H9 (cell line): ENCODE results near the gene SLC45A1. TPM values are rescaled to one million over a fixed set of nuclear protein-coding genes. Genes with fewer than 3 reads are reported as not detected.

Experiments used
- DNase-seq: peaks from one replicate; pipeline ENCODE4 v3.0.0-alpha.2; 2017
- H2AFZ ChIP-seq: one replicate; pipeline ENCODE4 v1.6.1; 2013; ENCODE audit warnings: mild to moderate bottlenecking, low read length, control low read depth, moderate library complexity
- H2AK5ac ChIP-seq: 2 replicates; pipeline ENCODE4 v1.6.1; 2013; ENCODE audit warnings: low read length, control low read depth, mixed read lengths; ENCODE audit not compliant: insufficient read length
- H2BK120ac ChIP-seq: one replicate; pipeline ENCODE4 v1.6.1; 2013; ENCODE audit warnings: low read depth, mild to moderate bottlenecking, low read length, control low read depth, inconsistent platforms; ENCODE audit not compliant: poor library complexity, severe bottlenecking
- H2BK12ac ChIP-seq: 2 replicates; pipeline ENCODE4 v1.6.1; 2013; ENCODE audit warnings: low read length, control low read depth, mixed read lengths, low read depth; ENCODE audit not compliant: insufficient read length
- H2BK15ac ChIP-seq: 2 replicates; pipeline ENCODE4 v1.6.1; 2013; ENCODE audit warnings: low read depth, low read length, control low read depth
- H2BK20ac ChIP-seq: one replicate; pipeline ENCODE4 v1.6.1; 2013; ENCODE audit warnings: low read depth, mild to moderate bottlenecking, low read length, control low read depth, inconsistent platforms; ENCODE audit not compliant: poor library complexity, severe bottlenecking
- H2BK5ac ChIP-seq: 2 replicates; pipeline ENCODE4 v1.6.1; 2013; ENCODE audit warnings: low read length, control low read depth, mixed read lengths; ENCODE audit not compliant: insufficient read length
- H3K14ac ChIP-seq: 2 replicates; pipeline ENCODE4 v1.6.1; 2013; ENCODE audit warnings: low read length, control low read depth; ENCODE audit not compliant: insufficient read depth
- H3K18ac ChIP-seq: 2 replicates; pipeline ENCODE4 v1.6.1; 2013; ENCODE audit warnings: low read depth, mild to moderate bottlenecking, mixed read lengths, low read length, control low read depth; ENCODE audit not compliant: insufficient read length
- H3K23ac ChIP-seq: 2 replicates; pipeline ENCODE4 v1.6.1; 2013; ENCODE audit warnings: low read length, control low read depth, mixed read lengths, low read depth; ENCODE audit not compliant: insufficient read length
- H3K23me2 ChIP-seq: 2 replicates; pipeline ENCODE4 v1.6.1; 2013; ENCODE audit warnings: low read depth, mild to moderate bottlenecking, mixed read lengths, low read length, control low read depth; ENCODE audit not compliant: insufficient read length, poor library complexity, severe bottlenecking
- H3K27ac ChIP-seq: 2 replicates; pipeline ENCODE4 v1.5.1; 2013; ENCODE audit warnings: low read length, control low read depth, mixed read lengths, low read depth; ENCODE audit not compliant: insufficient read length
- H3K27me3 ChIP-seq: 2 replicates; pipeline ENCODE4 v1.6.1; 2013; ENCODE audit warnings: low read length, control low read depth, inconsistent platforms; ENCODE audit not compliant: insufficient read depth
- H3K4ac ChIP-seq: 2 replicates; pipeline ENCODE4 v1.6.1; 2013; ENCODE audit warnings: low read depth, mild to moderate bottlenecking, control low read depth, inconsistent platforms, low read length, moderate library complexity
- H3K4me1 ChIP-seq: 2 replicates; pipeline ENCODE4 v1.6.1; 2013; ENCODE audit warnings: low read length, control low read depth, inconsistent platforms; ENCODE audit not compliant: insufficient read depth
- H3K4me2 ChIP-seq: 2 replicates; pipeline ENCODE4 v1.6.1; 2013; ENCODE audit warnings: low read length, control low read depth, mixed read lengths; ENCODE audit not compliant: insufficient read length, insufficient read depth
- H3K56ac ChIP-seq: 2 replicates; pipeline ENCODE4 v1.6.1; 2013; ENCODE audit warnings: low read depth, mild to moderate bottlenecking, mixed read lengths, low read length, control low read depth; ENCODE audit not compliant: insufficient read length
- H3K79me1 ChIP-seq: 2 replicates; pipeline ENCODE4 v1.6.1; 2013; ENCODE audit warnings: low read depth, mild to moderate bottlenecking, moderate library complexity, low read length, control low read depth, inconsistent platforms; ENCODE audit not compliant: insufficient read depth, poor library complexity, severe bottlenecking
- H3K79me2 ChIP-seq: 2 replicates; pipeline ENCODE4 v1.6.1; 2013; ENCODE audit warnings: low read length, control low read depth, inconsistent platforms; ENCODE audit not compliant: insufficient read depth
- H3K9ac ChIP-seq: 2 replicates; pipeline ENCODE4 v1.6.1; 2013; ENCODE audit warnings: low read length, control low read depth, mixed read lengths; ENCODE audit not compliant: insufficient read length; ENCODE audit errors: extremely low read depth
- H3K9me3 ChIP-seq: one replicate; pipeline ENCODE4 v1.6.1; 2013; ENCODE audit warnings: low read depth, low read length, inconsistent platforms; ENCODE audit not compliant: control insufficient read depth
- H3T11ph ChIP-seq: one replicate; pipeline ENCODE4 v1.6.1; 2013; ENCODE audit warnings: mild to moderate bottlenecking, low read length, control low read depth, inconsistent platforms
- H4K20me1 ChIP-seq: one replicate; pipeline ENCODE4 v1.6.1; 2013; ENCODE audit not compliant: control insufficient read depth, insufficient read length, insufficient read depth
- H4K5ac ChIP-seq: 2 replicates; pipeline ENCODE4 v1.6.1; 2013; ENCODE audit warnings: low read depth, mild to moderate bottlenecking, mixed read lengths, low read length, control low read depth; ENCODE audit not compliant: insufficient read length
- H4K8ac ChIP-seq: replicated peaks from 2 replicates; pipeline ENCODE4 v1.6.1; 2013; ENCODE audit warnings: low read length, control low read depth, mixed read lengths, low read depth; ENCODE audit not compliant: insufficient read length
- H4K91ac ChIP-seq: 2 replicates; pipeline ENCODE4 v1.6.1; 2013; ENCODE audit warnings: low read depth, mild to moderate bottlenecking, moderate library complexity, mixed read lengths, low read length, control low read depth; ENCODE audit not compliant: insufficient read length
- H3K27ac Mint-ChIP-seq, 3 experiments: 2 replicates in 2 of 3; 3 replicates in 1 of 3; pipeline ENCODE4 v1.8.0; 2020 to 2021; ENCODE audit warnings: mixed read lengths in 3 of 3, mild to moderate bottlenecking in 1 of 3, moderate library complexity in 1 of 3
- H3K27me3 Mint-ChIP-seq: 2 replicates; pipeline ENCODE4 v1.8.0; 2021; ENCODE audit warnings: low read depth, mild to moderate bottlenecking, moderate library complexity, mixed read lengths
- H3K36me3 Mint-ChIP-seq, 3 experiments: 2 replicates in 2 of 3; 3 replicates in 1 of 3; pipeline ENCODE4 v1.8.0; 2020 to 2021; ENCODE audit warnings: low read depth in 3 of 3, mixed read lengths in 3 of 3; ENCODE audit not compliant: insufficient read depth in 1 of 3
- H3K4me1 Mint-ChIP-seq, 2 experiments: 2 replicates each; pipeline ENCODE4 v1.8.0; 2020; ENCODE audit warnings: mixed read lengths in 2 of 2
- H3K4me3 Mint-ChIP-seq, 2 experiments: 2 replicates in 1 of 2; 3 replicates in 1 of 2; pipeline ENCODE4 v1.8.0; 2020 to 2021; ENCODE audit warnings: mild to moderate bottlenecking in 2 of 2, mixed read lengths in 2 of 2, moderate library complexity in 1 of 2
- H3K9me3 Mint-ChIP-seq, 2 experiments: 2 replicates in 1 of 2; 3 replicates in 1 of 2; pipeline ENCODE4 v1.8.0; 2020; ENCODE audit warnings: mild to moderate bottlenecking in 2 of 2, mixed read lengths in 2 of 2, moderate library complexity in 1 of 2
- whole genome bisulfite sequencing: extraction: QIAGEN DNeasy Blood & Tissue Kit; methylation state at CpG from one replicate; pipeline ENCODE4 v1.1.7; 2013; ENCODE audit warnings: missing lambda C conversion rate, low lambda C conversion rate, mixed read lengths; ENCODE audit not compliant: insufficient read length; ENCODE audit errors: extremely low coverage; 5-methylcytosine and 5-hydroxymethylcytosine counted together
- total RNA-seq: library from RNA; stranded (reverse); gene quantifications from 2 replicates; pipeline ENCODE4 v1.2.1, GENCODE V29; 2021
- TF ChIP-seq, protein P1 (sequence below): fragments of 200-600 bp; sonication (generic); conservative IDR thresholded peaks from 3 replicates; pipeline ENCODE4 v1.8.0; 2021; ENCODE audit warnings: antibody characterized with exemption, mild to moderate bottlenecking

Gene SLC45A1
- total RNA-seq, 1 experiment from 2014 or later = 0.63 TPM

- Histone ChIP-seq H2AK5ac (no peak overlapping the region), H2AFZ (no peak overlapping the region)
- no CpG with 5 or more reads among the region's 24 CpGs for WGBS
These were observed 33.2 kb downstream of the SLC45A1 start for GRCh38 chr1:8350914-8351684.

More at GRCh38 chr1:8350914-8351684, 33.2 kb downstream of the SLC45A1 start:
- Mint-ChIP-seq H3K36me3 (peaks cover 16 to 35% (median 33%) of the 10 kb centered on the region in 3 experiments; a peak in 6 of 7 replicates), H3K27me3 (peaks cover 2% of the 10 kb centered on the region; the same call in 1 of the 2 replicates), H3K9me3 (no peaks in the 10 kb centered on the region), H3K4me3 (no peak overlapping the region), H3K4me1 (peaks cover 25 to 31% of the 10 kb centered on the region in 2 experiments), H3K27ac (peak overlapping the region in 1 of 3 experiments; percentile 44; a peak in 1 of 7 replicates)
- no peaks in the 10 kb centered on the region; the same call in 1 of the 2 replicates for H3K4me1 ChIP-seq
- no peak overlapping the region for H3K4me2 ChIP-seq
- no peak overlapping the region for H4K8ac ChIP-seq
- H3K18ac ChIP-seq = no peak overlapping the region
- no peaks in the 10 kb centered on the region for H3K27me3 ChIP-seq
- H3K56ac ChIP-seq = no peak overlapping the region
- no peak overlapping the region for H2BK20ac ChIP-seq
- H2BK12ac ChIP-seq = no peak overlapping the region
- H3K9ac ChIP-seq = no peak overlapping the region
- no peak overlapping the region for H3K23ac ChIP-seq
- H2BK15ac ChIP-seq = no peak overlapping the region
- H4K91ac ChIP-seq = no peak overlapping the region
- no peak overlapping the region for H4K5ac ChIP-seq
- H3K79me1 ChIP-seq = no peaks in the 10 kb centered on the region
- no peak overlapping the region for H3K27ac ChIP-seq
- no peak overlapping the region for H2BK5ac ChIP-seq
- H3K23me2 ChIP-seq = no peaks in the 10 kb centered on the region
- no peak overlapping the region for H3K4ac ChIP-seq
- no peak for DNase-seq
- no peak overlapping the region for H3K14ac ChIP-seq
- TF ChIP-seq, protein P1, sequence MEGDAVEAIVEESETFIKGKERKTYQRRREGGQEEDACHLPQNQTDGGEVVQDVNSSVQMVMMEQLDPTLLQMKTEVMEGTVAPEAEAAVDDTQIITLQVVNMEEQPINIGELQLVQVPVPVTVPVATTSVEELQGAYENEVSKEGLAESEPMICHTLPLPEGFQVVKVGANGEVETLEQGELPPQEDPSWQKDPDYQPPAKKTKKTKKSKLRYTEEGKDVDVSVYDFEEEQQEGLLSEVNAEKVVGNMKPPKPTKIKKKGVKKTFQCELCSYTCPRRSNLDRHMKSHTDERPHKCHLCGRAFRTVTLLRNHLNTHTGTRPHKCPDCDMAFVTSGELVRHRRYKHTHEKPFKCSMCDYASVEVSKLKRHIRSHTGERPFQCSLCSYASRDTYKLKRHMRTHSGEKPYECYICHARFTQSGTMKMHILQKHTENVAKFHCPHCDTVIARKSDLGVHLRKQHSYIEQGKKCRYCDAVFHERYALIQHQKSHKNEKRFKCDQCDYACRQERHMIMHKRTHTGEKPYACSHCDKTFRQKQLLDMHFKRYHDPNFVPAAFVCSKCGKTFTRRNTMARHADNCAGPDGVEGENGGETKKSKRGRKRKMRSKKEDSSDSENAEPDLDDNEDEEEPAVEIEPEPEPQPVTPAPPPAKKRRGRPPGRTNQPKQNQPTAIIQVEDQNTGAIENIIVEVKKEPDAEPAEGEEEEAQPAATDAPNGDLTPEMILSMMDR = no peak
- no peaks in the 10 kb centered on the region for H3K9me3 ChIP-seq
- H3K79me2 ChIP-seq = no peaks in the 10 kb centered on the region
- no peak overlapping the region for H2BK120ac ChIP-seq
- H3T11ph ChIP-seq = no peak overlapping the region
- H4K20me1 ChIP-seq = peaks cover 3% of the 10 kb centered on the region
